Measurements from ENCODE around the gene GDF2.

GRCh38 chr10:47285381-47286115 lies 36.7 kb upstream of the GDF2 start:
- no peak for TF ChIP-seq CTCF (IDR thresholded peaks at IDR 0.05; ENCODE audit: poor library complexity)
- TF ChIP-seq EZH2 (IDR thresholded peaks at IDR 0.05; ENCODE audit: borderline replicate concordance), result no peak
